K562 (cell line): ENCODE results near the gene PLTP. TPM values are rescaled to one million over a fixed set of nuclear protein-coding genes. Genes with fewer than 3 reads are reported as not detected.

Experiments used
- CREB5 ChIP-seq: fragments of 250-450 bp; sonication (Bioruptor Pico); IDR thresholded peaks from 2 replicates; pipeline ENCODE4 v1.5.0; 2020; ENCODE audit warnings: mild to moderate bottlenecking
- DDX20 ChIP-seq: fragments of 450-650 bp; IDR thresholded peaks from 2 replicates; pipeline ENCODE4 v1.6.1; 2016; ENCODE audit warnings: missing genetic modification characterization, low read depth, mild to moderate bottlenecking, missing compliant biosample characterization, moderate library complexity
- ETS1 ChIP-seq: conservative IDR thresholded peaks from 2 replicates; pipeline ENCODE4 v1.6.1; 2011; ENCODE audit warnings: low read depth, mild to moderate bottlenecking, low read length; ENCODE audit not compliant: control insufficient read depth
- IRF2 ChIP-seq: sonication (generic); formaldehyde crosslinking; IDR thresholded peaks from 2 replicates; pipeline ENCODE4 v1.8.1; 2022; ENCODE audit warnings: mild to moderate bottlenecking, missing genetic modification reagents
- JUND ChIP-seq, 2 experiments: IDR thresholded peaks; 2 replicates in 1 of 2; 3 replicates in 1 of 2; pipeline ENCODE4 v1.6.1; 2011; ENCODE audit warnings: borderline replicate concordance in 2 of 2, low read depth in 2 of 2, low read length in 2 of 2, improper control_type of control experiment in 1 of 2, missing biosample characterization in 1 of 2, missing genetic modification characterization in 1 of 2, missing genetic modification reagents in 1 of 2
- LEF1 ChIP-seq: fragments of 450-650 bp; IDR thresholded peaks from 2 replicates; pipeline ENCODE4 v1.6.1; 2016; ENCODE audit warnings: mild to moderate bottlenecking
- MTA1 ChIP-seq: fragments of 450-650 bp; IDR thresholded peaks from 2 replicates; pipeline ENCODE4 v1.6.1; 2017; ENCODE audit warnings: borderline replicate concordance
- NCOA1 ChIP-seq: fragments of 450-650 bp; IDR thresholded peaks from 2 replicates; pipeline ENCODE4 v1.6.1; 2016; ENCODE audit warnings: low read depth
- PPARD ChIP-seq: fragments of 250-450 bp; sonication (Bioruptor Pico); IDR thresholded peaks from 2 replicates; pipeline ENCODE4 v1.8.0; 2022; ENCODE audit warnings: inconsistent platforms, mild to moderate bottlenecking, moderate library complexity
- RCOR1 ChIP-seq, 2 experiments: IDR thresholded peaks; 2 replicates each; pipeline ENCODE4 v1.6.1; 2012; ENCODE audit warnings: low read depth in 2 of 2, low read length in 2 of 2, borderline replicate concordance in 1 of 2, improper control_type of control experiment in 1 of 2
- SMAD1 ChIP-seq: fragments of 150-350 bp; IDR thresholded peaks from 2 replicates; pipeline ENCODE4 v1.6.1; 2014; ENCODE audit warnings: low read length, low read depth; ENCODE audit not compliant: partially characterized antibody
- SMAD2 ChIP-seq: fragments of 150-350 bp; IDR thresholded peaks from 2 replicates; pipeline ENCODE4 v1.6.1; 2014; ENCODE audit warnings: low read depth, mild to moderate bottlenecking, low read length
- SMC3 ChIP-seq: conservative IDR thresholded peaks from 2 replicates; pipeline ENCODE4 v1.6.1; 2011; ENCODE audit warnings: low read depth, low read length, improper control_type of control experiment; ENCODE audit not compliant: insufficient read depth
- TCF3 ChIP-seq: sonication (generic); formaldehyde crosslinking; IDR thresholded peaks from 2 replicates; pipeline ENCODE4 v1.4.0; 2020; ENCODE audit warnings: mild to moderate bottlenecking, missing genetic modification reagents
- THRA ChIP-seq: fragments of 450-650 bp; IDR thresholded peaks from 2 replicates; pipeline ENCODE4 v1.6.1; 2017; ENCODE audit warnings: mild to moderate bottlenecking, moderate library complexity
- ZBTB2 ChIP-seq: fragments of 450-650 bp; IDR thresholded peaks from 2 replicates; pipeline ENCODE4 v1.6.1; 2016; ENCODE audit warnings: antibody characterized with exemption
- ZBTB7A ChIP-seq: IDR thresholded peaks from 2 replicates; pipeline ENCODE4 v1.6.1; 2011; ENCODE audit warnings: low read depth, mild to moderate bottlenecking, low read length, moderate library complexity, borderline replicate concordance; ENCODE audit not compliant: control insufficient read depth
- ZKSCAN8 ChIP-seq: fragments of 200-800 bp; sonication (Bioruptor generic); IDR thresholded peaks from 2 replicates; pipeline ENCODE4 v1.6.1; 2016; ENCODE audit warnings: missing genetic modification characterization, missing compliant biosample characterization
- ZNF445 ChIP-seq: fragments of 250-450 bp; sonication (Bioruptor Pico); IDR thresholded peaks from 2 replicates; pipeline ENCODE4 v1.4.0; 2020; ENCODE audit warnings: low read depth, mild to moderate bottlenecking, moderate library complexity
- ZNF778 ChIP-seq: fragments of 450-650 bp; formaldehyde crosslinking; IDR thresholded peaks from 2 replicates; pipeline ENCODE4 v1.4.0; 2020; ENCODE audit warnings: mild to moderate bottlenecking, moderate library complexity
- ZSCAN32 ChIP-seq: fragments of 450-650 bp; formaldehyde crosslinking; IDR thresholded peaks from 2 replicates; pipeline ENCODE4 v1.4.0; 2020; ENCODE audit warnings: mild to moderate bottlenecking, moderate library complexity
- polyA plus RNA-seq, 8 experiments: library from polyadenylated mRNA; depleted of rRNA in 4 of 8; stranded (reverse) in 5 of 8; unstranded in 3 of 8; fragments of >200 nt; fragmentation: Nextera tagmentation in 2 of 8; fragmentation: Illumina TruSeq in 1 of 8; extraction: Ambion mirVana in 2 of 8; extraction: Trizol in 1 of 8; gene quantifications; 2 replicates each; pipeline versions ENCODE4 v1.2.1 to v1.2.3, GENCODE V29; 2011 to 2014; ENCODE audit warnings: inconsistent platforms in 1 of 8, missing spikeins in 1 of 8
- total RNA-seq, 7 experiments: library from RNA; depleted of rRNA in 6 of 7; stranded (reverse); fragments of >200 nt in 6 of 7; fragmentation: Illumina TruSeq in 2 of 7; extraction: Trizol in 2 of 7; gene quantifications; 2 replicates each; pipeline versions ENCODE4 v1.2.1 to v1.2.3, GENCODE V29; 2011 to 2021; ENCODE audit warnings: low replicate concordance in 1 of 7

PLTP gene
- total and polyA plus RNA-seq, 9 of the 15 experiments (the other 6 are each of a cell fraction or from before 2014, with no cell fraction given): 2.8 to 29.3 (median 17.6) TPM

- 0 out of 2 replicates have a peak, but pooled peaks have one; percentile 31 for TF ChIP-seq SMC3
- peak; percentile 67; the same call in 1 of the 2 replicates for TF ChIP-seq LEF1
- no peak for TF ChIP-seq TCF3
- no peak for TF ChIP-seq IRF2
- no peak for TF ChIP-seq DDX20 (tag)
- TF ChIP-seq ETS1: peak; percentile 92
- no peak for TF ChIP-seq THRA
- TF ChIP-seq JUND (IDR thresholded peaks at IDR 0.05; ENCODE audit: borderline replicate concordance, low read depth, low read length): 0 out of 2 replicates have a peak, but pooled peaks have one; percentile 29
- TF ChIP-seq JUND (tag; IDR thresholded peaks at IDR 0.05; ENCODE audit: borderline replicate concordance, low read depth, low read length): no peak; the same call in 2 of the 3 replicates
- TF ChIP-seq RCOR1 (IDR thresholded peaks at IDR 0.05; ENCODE audit: borderline replicate concordance in 1 of 2, low read depth in 2 of 2, low read length in 2 of 2): peak in 1 of 2 experiments; percentile 83; a peak in 2 of 4 replicates
- no peak for TF ChIP-seq ZBTB2
- TF ChIP-seq SMAD2: no peak
- TF ChIP-seq ZNF778 (CRISPR knock-in tag): no peak
- TF ChIP-seq ZSCAN32 (CRISPR knock-in tag): no peak
- no peak for TF ChIP-seq PPARD (CRISPR knock-in tag)
- TF ChIP-seq SMAD1: no peak
- no peak for TF ChIP-seq MTA1
- TF ChIP-seq ZKSCAN8: no peak
- 0 out of 2 replicates have a peak, but pooled peaks have one; percentile 33 for TF ChIP-seq CREB5 (CRISPR knock-in tag)
- no peak for TF ChIP-seq NCOA1
- no peak for TF ChIP-seq ZNF445
- TF ChIP-seq ZBTB7A: peak; percentile 89
Measured at GRCh38 chr20:45890985-45891983, 20.7 kb downstream of the PLTP start, which contains the start of the genes CTSA and NEURL2 (continued).
